ENCODE results near the gene ZXDC. TPM values are rescaled to one million over a fixed set of nuclear protein-coding genes. Genes with fewer than 3 reads are reported as not detected.

Gene ZXDC
- total RNA-seq, 4 donors from 2014 or later, result 54.0 to 77.4 (median 68.0) TPM

GRCh38 chr3:126517986-126518778 is 42.5 kb upstream of the ZXDC start:
- Histone ChIP-seq H3K9me3 (no peaks in the 10 kb centered on the region), H3K36me3 (no peaks in the 10 kb centered on the region), H3K4me1 (peaks cover 0 to 6% (median 0%) of the 10 kb centered on the region in 4 donors), H3K4me3 (no peak overlapping the region), H3K27me3 (peaks cover 0 to under 1% of the 10 kb centered on the region in 2 donors), H3K27ac (no peak overlapping the region)
- WGBS, 2 donors, result 76 to 85% methylated on average over 12 to 15 of the region's 15 CpGs
- TF ChIP-seq EP300 (IDR thresholded peaks at IDR 0.05), result no peak
- TF ChIP-seq CTCF (IDR thresholded peaks at IDR 0.05), result no peak
- TF ChIP-seq POLR2A (IDR thresholded peaks at IDR 0.05), result no peak
- no peak for DNase-seq (ENCODE audit: low spot score in 2 of 2)

GRCh38 chr3:126517291-126517951 is 41.7 kb upstream of the ZXDC start, which contains the start of gene UROC1:
TSS of gene UROC1 (minus strand) at chr3:126517773. CDS start at chr3:126517719, 54 bp downstream.
- Histone ChIP-seq H3K27ac (no peak within 1 kb of the TSS), H3K36me3 (no peaks in the 10 kb centered on the region), H3K4me3 (no peak within 1 kb of the TSS), H3K4me1 (peaks cover 0 to 4% (median 0%) of the 10 kb centered on the region in 4 donors), H3K9me3 (no peaks in the 10 kb centered on the region), H3K27me3 (no peaks in the 10 kb centered on the region)
- TF ChIP-seq POLR2A (IDR thresholded peaks at IDR 0.05), result no peak
- no peak for TF ChIP-seq EP300 (IDR thresholded peaks at IDR 0.05)
- no peak for TF ChIP-seq CTCF (IDR thresholded peaks at IDR 0.05)
- no peak for DNase-seq (ENCODE audit: low spot score in 2 of 2)
- WGBS, 2 donors, result 81 to 92% methylated on average over 9 to 12 of the region's 16 CpGs

GRCh38 chr3:126516936-126517290 is 41.2 kb upstream of the ZXDC start:
- no peak overlapping the region for H3K4me3 ChIP-seq
- H3K9me3 ChIP-seq, result no peaks in the 10 kb centered on the region
- 74 to 84% methylated on average over 9 of the region's 9 CpGs for WGBS, 2 donors
- peaks cover 0 to 4% (median 0%) of the 10 kb centered on the region in 4 donors for H3K4me1 ChIP-seq
- no peaks in the 10 kb centered on the region for H3K36me3 ChIP-seq
- H3K27ac ChIP-seq, result no peak overlapping the region
- no peak for TF ChIP-seq POLR2A (IDR thresholded peaks at IDR 0.05)
- no peak for TF ChIP-seq CTCF (IDR thresholded peaks at IDR 0.05)
- TF ChIP-seq EP300 (IDR thresholded peaks at IDR 0.05), result no peak
- DNase-seq (ENCODE audit: low spot score in 2 of 2), result no peak
- H3K27me3 ChIP-seq, result no peaks in the 10 kb centered on the region

GRCh38 chr3:126516152-126516935 is 40.7 kb upstream of the ZXDC start:
- Histone ChIP-seq H3K4me1 (peaks cover 0 to 5% (median 0%) of the 10 kb centered on the region in 4 donors), H3K9me3 (no peaks in the 10 kb centered on the region), H3K4me3 (no peak overlapping the region), H3K27me3 (no peaks in the 10 kb centered on the region), H3K36me3 (no peaks in the 10 kb centered on the region), H3K27ac (no peak overlapping the region)
- no peak for DNase-seq (ENCODE audit: low spot score in 2 of 2)
- TF ChIP-seq CTCF (IDR thresholded peaks at IDR 0.05) (no peak), POLR2A (IDR thresholded peaks at IDR 0.05) (no peak), EP300 (IDR thresholded peaks at IDR 0.05) (no peak)
- WGBS, 2 donors, result 81 to 86% methylated on average over 2 to 3 of the region's 6 CpGs

All from tibial nerve (tissue), 4 donors.